ENCODE data around the gene ANOS1.
"Not testable (repeated sequence)": the region's sequence is repeated elsewhere in the genome, so short reads cannot be mapped to it uniquely, and the experiment has no call there.

The ANOS1 gene, protein sequence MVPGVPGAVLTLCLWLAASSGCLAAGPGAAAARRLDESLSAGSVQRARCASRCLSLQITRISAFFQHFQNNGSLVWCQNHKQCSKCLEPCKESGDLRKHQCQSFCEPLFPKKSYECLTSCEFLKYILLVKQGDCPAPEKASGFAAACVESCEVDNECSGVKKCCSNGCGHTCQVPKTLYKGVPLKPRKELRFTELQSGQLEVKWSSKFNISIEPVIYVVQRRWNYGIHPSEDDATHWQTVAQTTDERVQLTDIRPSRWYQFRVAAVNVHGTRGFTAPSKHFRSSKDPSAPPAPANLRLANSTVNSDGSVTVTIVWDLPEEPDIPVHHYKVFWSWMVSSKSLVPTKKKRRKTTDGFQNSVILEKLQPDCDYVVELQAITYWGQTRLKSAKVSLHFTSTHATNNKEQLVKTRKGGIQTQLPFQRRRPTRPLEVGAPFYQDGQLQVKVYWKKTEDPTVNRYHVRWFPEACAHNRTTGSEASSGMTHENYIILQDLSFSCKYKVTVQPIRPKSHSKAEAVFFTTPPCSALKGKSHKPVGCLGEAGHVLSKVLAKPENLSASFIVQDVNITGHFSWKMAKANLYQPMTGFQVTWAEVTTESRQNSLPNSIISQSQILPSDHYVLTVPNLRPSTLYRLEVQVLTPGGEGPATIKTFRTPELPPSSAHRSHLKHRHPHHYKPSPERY

DNA sequence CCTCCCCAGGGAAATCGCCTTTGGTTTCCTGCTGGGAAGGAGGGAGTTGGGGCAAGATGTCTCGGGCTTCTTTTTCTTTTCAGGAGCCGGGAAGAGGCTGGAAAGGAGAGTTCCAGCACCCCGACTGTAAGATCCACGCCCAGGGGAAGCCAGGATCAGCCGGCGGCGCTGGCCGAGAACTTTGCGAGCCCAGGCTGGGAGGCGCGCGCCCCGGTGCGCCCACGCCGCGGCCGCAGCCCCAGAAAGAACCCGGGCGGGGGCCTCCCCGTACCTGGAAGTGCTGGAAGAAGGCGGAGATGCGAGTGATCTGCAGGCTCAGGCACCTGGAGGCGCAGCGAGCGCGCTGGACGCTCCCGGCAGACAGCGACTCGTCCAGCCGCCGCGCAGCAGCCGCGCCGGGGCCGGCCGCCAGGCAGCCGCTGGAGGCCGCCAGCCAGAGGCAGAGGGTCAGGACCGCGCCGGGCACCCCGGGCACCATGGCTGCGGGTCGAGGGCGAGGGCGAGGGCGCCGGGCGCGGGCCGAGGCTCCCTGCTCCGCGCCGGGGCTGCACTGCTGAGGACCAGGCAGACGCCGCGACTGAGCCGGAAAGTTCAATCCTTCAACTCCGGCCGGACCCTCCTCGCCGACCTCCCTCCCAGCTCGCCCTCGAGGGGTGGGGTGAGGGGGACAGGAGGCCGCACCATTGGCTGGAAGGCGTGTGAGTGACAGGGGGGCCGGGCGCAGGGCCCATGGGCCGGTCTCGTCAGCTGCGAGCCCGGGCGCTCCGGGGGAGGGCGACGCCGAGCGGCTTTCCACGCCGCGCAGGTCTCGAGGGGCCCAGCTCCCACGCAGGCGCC lies at the start of gene ANOS1:
TSS of gene ANOS1 (minus strand) at position 579 of the 837 bp plus-strand sequence. CDS start at position 478, 101 bp downstream.
- DNase-seq, result no peak

- DNase-seq, result no peak
Measured at GRCh38 chrX:8773117-8773516, 41.2 kb upstream of the ANOS1 start.

- DNase-seq, result no peak
Measured at GRCh38 chrX:8760021-8760420, 28.1 kb upstream of the ANOS1 start.

- not testable (repeated sequence) for DNase-seq
Measured at GRCh38 chrX:8758706-8759105, 26.8 kb upstream of the ANOS1 start.

DNA sequence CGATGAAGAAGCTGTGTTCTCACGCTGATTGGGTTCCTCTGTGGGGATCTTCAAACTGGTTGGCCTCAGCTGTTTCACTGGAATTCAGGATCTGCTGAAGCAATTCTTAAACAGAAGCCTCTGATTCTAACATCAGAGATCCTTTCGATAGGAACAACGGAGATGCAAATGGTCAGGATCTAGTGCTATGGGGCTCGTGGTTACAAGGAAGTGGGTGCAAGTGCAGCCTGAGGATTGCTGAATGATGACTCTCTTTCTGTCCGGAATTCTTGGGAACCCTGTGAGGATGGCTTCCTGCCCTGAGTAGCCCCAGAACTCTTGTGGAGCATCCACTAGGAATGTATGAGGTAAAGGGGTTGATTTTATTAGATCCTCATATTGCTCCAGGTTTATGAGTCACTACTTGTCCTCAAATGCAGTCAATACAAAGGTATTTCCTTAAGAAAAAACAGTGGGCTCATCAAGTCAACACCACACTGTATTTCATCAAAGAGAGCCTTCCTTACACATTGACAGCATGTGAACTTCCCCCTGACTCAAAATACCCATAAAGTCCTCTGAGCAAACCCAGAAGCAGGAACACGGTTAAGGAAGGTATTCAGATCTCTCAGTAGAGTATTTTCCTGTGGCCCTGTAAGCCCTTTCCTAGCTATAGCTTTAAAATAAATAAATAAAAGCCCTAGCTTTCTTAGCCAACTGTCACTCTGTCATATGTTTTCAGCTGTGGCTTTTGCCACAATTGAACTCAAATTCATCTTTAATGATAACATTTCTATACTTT lies 25.9 kb upstream of the ANOS1 start:
- DNase-seq, result not testable (repeated sequence)

GRCh38 chrX:8755813-8756212 lies 23.9 kb upstream of the ANOS1 start:
- DNase-seq, result no peak

GRCh38 chrX:8755116-8755515 lies 23.2 kb upstream of the ANOS1 start:
- DNase-seq, result no peak

- no peak for DNase-seq
Measured at GRCh38 chrX:8749697-8750096, 17.8 kb upstream of the ANOS1 start.

- no peak for DNase-seq
Measured at GRCh38 chrX:8748855-8749254, 16.9 kb upstream of the ANOS1 start.

DNA sequence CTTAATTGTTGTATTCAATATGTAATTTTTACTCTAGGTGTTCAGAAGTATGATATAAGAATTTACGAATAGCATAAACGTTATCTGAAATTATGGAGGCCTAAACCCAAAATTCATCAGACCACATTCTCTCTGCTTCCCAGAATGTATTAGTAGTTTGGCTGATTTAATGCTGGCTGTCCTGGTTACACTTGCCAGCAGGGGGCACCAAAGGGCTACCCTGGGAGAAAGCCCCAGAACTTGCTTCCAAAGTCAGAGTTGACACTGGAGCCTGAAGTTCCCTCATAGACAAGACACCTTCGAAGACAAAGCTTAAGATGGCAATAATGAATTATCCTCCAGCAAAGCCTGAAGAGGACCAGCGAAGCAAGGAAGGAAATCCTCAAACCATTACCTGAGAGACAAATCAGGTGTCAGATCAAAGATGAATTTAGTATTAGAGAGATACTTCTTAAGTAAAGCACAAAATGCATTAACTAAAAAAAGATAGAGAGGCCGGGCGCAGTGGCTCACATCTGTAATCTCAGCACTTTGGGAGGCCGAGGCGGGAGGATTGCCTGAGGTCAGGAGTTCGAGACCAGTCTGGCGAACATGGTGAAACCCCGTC lies 11.3 kb upstream of the ANOS1 start:
- DNase-seq, result peak; percentile 57

- no peak for DNase-seq
Measured at GRCh38 chrX:8741981-8742380, 10.0 kb upstream of the ANOS1 start.

DNA sequence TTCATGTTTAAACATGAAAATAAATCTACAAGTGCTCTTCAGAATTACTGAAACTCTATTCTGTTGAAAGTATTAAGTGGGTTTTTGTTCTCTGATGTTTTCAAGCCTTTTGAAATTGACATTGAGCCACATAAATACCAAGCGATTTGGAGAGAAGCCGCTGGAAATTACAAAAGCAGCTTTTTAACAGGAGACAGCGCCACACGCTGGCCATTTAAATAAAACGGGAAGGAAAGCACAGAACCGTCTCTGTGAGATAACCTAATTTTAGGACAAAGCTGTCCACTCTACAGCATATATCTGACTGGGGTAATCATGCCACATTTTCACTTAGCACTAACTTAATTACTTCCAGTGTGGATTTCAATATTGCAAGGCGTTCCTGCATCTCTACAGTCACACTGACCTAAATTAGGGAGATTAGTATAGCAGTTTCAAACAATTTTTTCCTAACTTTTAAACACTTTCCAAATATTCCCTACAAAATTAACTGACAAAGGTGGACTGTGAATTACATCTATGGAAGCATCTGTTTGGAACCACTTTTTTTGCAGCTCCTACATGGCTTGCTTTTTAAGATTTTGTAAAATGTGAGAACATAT lies 6.8 kb upstream of the ANOS1 start:
- DNase-seq, result peak; percentile 17

GRCh38 chrX:8737883-8738282 lies 5.9 kb upstream of the ANOS1 start:
- DNase-seq, result no peak

DNA sequence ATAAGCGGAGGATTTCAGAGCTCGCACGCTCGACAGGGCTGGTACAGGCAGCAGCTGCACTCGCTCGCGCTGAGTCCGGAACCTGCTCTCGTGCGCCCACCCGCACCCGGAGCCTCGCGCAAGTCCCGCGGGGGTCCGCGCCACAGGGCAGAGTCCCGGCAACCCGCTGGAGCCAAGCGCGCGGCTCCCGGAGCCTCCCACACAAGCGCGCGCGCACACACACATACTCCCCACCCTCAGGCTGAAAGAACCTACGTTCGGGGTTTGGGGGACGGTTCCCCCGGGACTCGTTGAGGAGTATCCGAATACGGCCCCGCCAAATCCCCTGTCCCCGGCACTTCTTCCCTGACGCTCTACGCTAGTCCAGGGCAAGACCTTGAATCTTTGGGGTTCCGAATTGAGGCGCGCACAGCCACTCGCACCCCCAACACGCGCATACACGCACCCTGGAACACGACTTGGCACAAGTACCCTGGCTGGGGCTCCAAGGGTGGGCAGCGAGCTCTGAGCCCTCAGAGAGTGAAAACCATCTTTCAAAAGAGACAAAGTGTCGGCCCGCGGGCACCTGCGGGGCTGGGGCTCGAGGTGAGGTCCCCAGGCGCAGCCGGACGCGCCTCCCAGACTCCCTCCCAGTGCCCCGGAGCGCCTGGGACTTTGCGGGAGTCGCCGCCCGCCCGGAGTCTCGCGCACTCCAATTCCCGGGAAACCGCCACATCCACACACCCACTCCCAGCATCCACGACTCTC lies 952 bp downstream of the ANOS1 start:
- DNase-seq, result no peak

GRCh38 chrX:8729811-8730210 lies 2.1 kb downstream of the ANOS1 start:
- no peak for DNase-seq

DNA sequence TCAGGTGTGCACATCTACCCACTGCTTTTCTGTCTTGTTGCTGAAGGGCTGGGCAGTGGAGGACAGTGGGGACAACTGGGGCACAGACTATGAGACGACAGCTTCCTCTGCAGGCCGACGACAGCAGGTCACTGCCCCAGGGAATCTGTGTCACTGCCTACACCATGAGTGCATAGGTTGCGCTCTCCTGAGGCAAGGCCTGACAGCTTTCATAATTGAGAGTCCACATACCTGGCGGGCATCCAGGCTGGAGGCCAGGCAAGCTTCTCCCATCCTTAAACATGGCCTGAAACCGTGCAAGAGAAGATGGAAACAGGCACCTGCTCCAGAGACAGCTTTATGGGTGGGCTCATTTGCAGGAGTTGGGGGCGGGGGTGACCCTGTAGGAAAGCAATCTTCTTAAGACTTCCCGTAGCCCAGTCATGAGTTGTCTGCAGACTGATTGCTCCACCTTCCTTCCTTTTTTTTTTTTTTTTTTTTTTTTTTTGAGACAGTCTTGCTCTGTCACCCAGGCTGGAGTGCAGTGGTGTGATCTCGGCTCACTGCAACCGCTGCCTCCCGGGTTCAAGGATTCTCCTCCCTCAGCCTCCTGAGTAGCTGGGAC lies 2.9 kb downstream of the ANOS1 start:
- DNase-seq, result no peak

- no peak for DNase-seq
Measured at GRCh38 chrX:8726031-8726652, 5.8 kb downstream of the ANOS1 start.

DNA sequence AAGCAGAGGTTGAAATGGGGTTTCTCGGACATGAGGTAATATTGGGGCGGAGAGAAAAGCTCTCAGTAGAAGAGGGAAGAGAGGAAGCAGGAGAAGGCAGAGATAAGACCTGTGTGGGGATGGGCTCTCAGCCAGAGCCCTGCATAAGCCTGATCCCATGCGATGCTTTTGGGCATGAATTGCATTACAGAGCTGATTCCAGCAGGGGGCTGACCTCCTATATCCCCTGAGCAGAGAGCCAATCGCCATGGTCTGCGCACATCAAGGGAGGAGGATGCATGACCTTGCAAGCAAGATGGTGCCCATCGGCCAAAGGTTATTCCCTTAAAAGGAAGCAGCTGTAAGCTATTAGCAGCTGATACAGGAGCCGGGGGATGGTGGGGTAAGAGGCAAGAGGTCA lies 7.6 kb downstream of the ANOS1 start:
- DNase-seq, result no peak

DNA sequence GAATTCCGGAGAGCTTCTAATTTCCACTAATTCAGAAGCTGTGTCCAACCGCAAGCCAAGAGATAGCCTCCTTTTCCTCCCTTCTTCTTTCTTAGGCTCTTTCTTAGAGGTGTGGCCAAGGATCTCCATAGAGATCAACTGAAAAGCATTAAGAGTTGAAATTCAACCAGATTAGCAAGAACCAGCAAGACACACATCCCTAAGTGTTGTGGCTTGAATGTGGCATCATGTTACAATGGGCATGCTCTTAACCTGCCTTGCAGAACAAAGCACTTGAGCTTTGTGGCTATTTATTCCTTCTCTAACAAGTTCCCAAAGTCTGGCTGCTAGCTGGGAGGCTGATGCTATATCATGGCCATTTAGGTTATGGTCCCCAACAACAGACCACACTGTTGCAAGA lies 10.4 kb downstream of the ANOS1 start:
- DNase-seq, result no peak

DNA sequence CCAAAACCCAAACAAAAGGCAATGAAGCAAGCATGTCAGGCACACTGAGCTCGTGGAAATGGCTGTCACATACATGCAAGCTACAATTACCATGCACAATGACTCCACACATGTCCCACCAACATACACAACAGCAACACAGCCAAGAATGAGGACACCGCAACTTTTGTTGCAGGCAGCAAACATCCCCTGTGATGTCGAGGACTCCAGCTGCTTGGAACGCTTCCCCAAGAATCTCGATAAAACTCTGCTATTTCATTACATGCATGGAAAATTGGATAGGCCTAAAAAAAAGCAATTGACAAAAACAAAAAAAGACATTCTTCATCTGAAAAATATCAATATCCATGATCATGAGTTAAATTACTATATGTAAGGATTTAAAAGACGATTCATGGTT lies 11.8 kb downstream of the ANOS1 start:
- DNase-seq, result no peak

Measured in activated naive CD4-positive, alpha-beta T cell treated with anti-CD3 and anti-CD28 coated beads, Interleukin-2, amount 50 U/mL, for 16 hours (primary cell).